ENCODE results near the gene SRRT. TPM values are rescaled to one million over a fixed set of nuclear protein-coding genes. Genes with fewer than 3 reads are reported as not detected.
A peak's percentile ranks its signal among the peaks of the same experiment; 100 is the strongest.

Gene SRRT
- total and polyA plus RNA-seq, 2 donors (not counting 3 experiments of a cell fraction or from before 2014, with no cell fraction given), result 58.6 to 199 TPM

- H3K9ac ChIP-seq (replicated peaks; ENCODE audit: extremely low read depth, insufficient read depth, low read length), result peak overlapping the region; percentile 56
- H3K4me2 ChIP-seq (ENCODE audit: insufficient read depth, low read length), result peak overlapping the region; percentile 34
- CTCF ChIA-PET, result interaction anchor here (0.5 to 2.9 kb wide), 8 partner anchors 8 to 130 kb away, joined by 3 to 37 read pairs (median 8); partner anchors contain the start of genes EPHB4, POP7, SLC12A9 and SRRT
- H3K27ac ChIP-seq (ENCODE audit: insufficient read depth, low read depth, low read length), result peak overlapping the region; percentile 89
- dilution Hi-C loops (cut with MboI; ENCODE audit: extremely low pct_ligation_motif_present, low sequenced_read_pairs), result loop anchor here (25.0 kb wide), 1 partner anchor 124 kb away; the partner anchor contains the start of genes EPO and POP7
- intact Hi-C loops (cut with micrococcal nuclease), result loop anchor here (1.0 kb wide), 1 partner anchor 8 kb away; no protein-coding TSS in a partner anchor
- no peaks in the 10 kb centered on the region for H4K20me1 ChIP-seq (replicated peaks; ENCODE audit: control insufficient read depth, extremely low read depth, insufficient read depth, low read length)
- no peaks in the 10 kb centered on the region for H3K9me1 ChIP-seq (replicated peaks; ENCODE audit: control insufficient read depth, extremely low read depth, insufficient read depth, low read length)
- POLR2A ChIA-PET, result interaction anchor here (0.6 to 1.6 kb wide), 7 partner anchors 7 to 33 kb away, joined by 3 to 10 read pairs (median 4); partner anchors contain the start of genes EPHB4 and SLC12A9
- no peaks in the 10 kb centered on the region for H3K27me3 ChIP-seq (ENCODE audit: control insufficient read depth in 2 of 2, insufficient read depth in 2 of 2, low read length in 2 of 2)
- no peak overlapping the region for H3K4me3 ChIP-seq (replicated peaks in 1 of 3; ENCODE audit: insufficient read depth in 1 of 3, low read depth in 1 of 3, low read length in 3 of 3)
- H3K79me2 ChIP-seq (ENCODE audit: control insufficient read depth, insufficient read depth, low read length), result no peaks in the 10 kb centered on the region
- no TSS peak for BruUV-seq (replicated peaks)
- H3K36me3 ChIP-seq (ENCODE audit: control insufficient read depth in 2 of 2, extremely low read depth in 1 of 2, insufficient read depth in 2 of 2, low read length in 2 of 2), result no peaks in the 10 kb centered on the region
- TF ChIP-seq CTCF (IDR thresholded peaks at IDR 0.05; ENCODE audit: extremely low read depth in 1 of 2, insufficient read depth in 1 of 2, low read depth in 1 of 2, low read length in 2 of 2) (peak in 1 of 2 donors; percentile 5), MAX (IDR thresholded peaks at IDR 0.05; ENCODE audit: insufficient read depth, insufficient read length) (no peak), GATA2 (IDR thresholded peaks at IDR 0.05; ENCODE audit: insufficient read depth, insufficient read length, low read depth, low read length) (no peak), MYC (IDR thresholded peaks at IDR 0.05; ENCODE audit: low read depth, low read length) (no peak), POLR2A (IDR thresholded peaks at IDR 0.05; ENCODE audit: low read depth, low read length) (peak; percentile 89), POLR2AphosphoS5 (IDR thresholded peaks at IDR 0.05; ENCODE audit: insufficient read depth, low read depth, low read length) (peak; percentile 68), JUN (IDR thresholded peaks at IDR 0.05; ENCODE audit: borderline replicate concordance, insufficient read depth, insufficient read length, low read depth) (no peak), FOS (IDR thresholded peaks at IDR 0.05; ENCODE audit: borderline replicate concordance, insufficient read depth, low read length) (no peak)
- H3K4me1 ChIP-seq (ENCODE audit: control insufficient read depth, extremely low read depth, insufficient read depth, low read length), result peaks cover 16% of the 10 kb centered on the region
- DNase-seq (ENCODE audit: low read depth, low spot score) (peak; percentile 87), FAIRE-seq (peak; percentile 73)
- no peaks in the 10 kb centered on the region for H3K9me3 ChIP-seq (replicated peaks; ENCODE audit: control insufficient read depth, insufficient read depth, low read length)
- peak overlapping the region; percentile 43 for H2AFZ ChIP-seq (ENCODE audit: low read depth, low read length)
Observed at GRCh38 chr7:100835903-100836811, 38.7 kb upstream of the SRRT start.
